ENCODE measurements around the gene KIF1A. TPM values are rescaled to one million over a fixed set of nuclear protein-coding genes. Genes with fewer than 3 reads are reported as not detected.
"Not testable (repeated sequence)": the region's sequence is repeated elsewhere in the genome, so short reads cannot be mapped to it uniquely, and the experiment has no call there.

Gene KIF1A
- total and polyA plus RNA-seq, 10 of the 15 experiments (the other 5 are each of a cell fraction or from before 2014, with no cell fraction given): 0.04 to 0.95 (median 0.06) TPM; not detected in 5

- no peak for TF ChIP-seq ETV6 (conservative IDR thresholded peaks at IDR 0.05 in 1 of 2, IDR thresholded peaks at IDR 0.05 in 1 of 2; ENCODE audit: borderline replicate concordance in 1 of 2, low read depth in 1 of 2)
Observed at GRCh38 chr2:240685771-240686371, 134.1 kb downstream of the KIF1A start (continued).

- CTCF ChIA-PET: interaction anchor here (1.2 kb wide), 1 partner anchor 170 kb away, joined by 4 read pairs; no protein-coding TSS in a partner anchor
- BruUV-seq (replicated peaks); H3K9ac ChIP-seq (ENCODE audit: control insufficient read depth, insufficient read depth, low read length); H3K4me1 ChIP-seq (ENCODE audit: control insufficient read depth, insufficient read depth, low read length); SMC1A ChIA-PET (ENCODE audit: uncharacterized antibody, unreplicated experiment); in situ Hi-C loops (cut with MboI); H2AFZ ChIP-seq (ENCODE audit: control insufficient read depth, low read depth, low read length); H3K4me3 ChIP-seq; H3K79me2 ChIP-seq (ENCODE audit: control insufficient read depth, insufficient read depth, low read length); FAIRE-seq; DNase-seq (ENCODE audit: low read depth, low spot score); H4K20me1 ChIP-seq (ENCODE audit: control insufficient read depth, insufficient read depth); H3K4me2 ChIP-seq (ENCODE audit: control insufficient read depth, insufficient read depth); H3K9me3 ChIP-seq (replicated peaks; ENCODE audit: control insufficient read depth, insufficient read depth, low read length); intact Hi-C loops (cut with micrococcal nuclease; ENCODE audit: unreplicated experiment); H3K27ac ChIP-seq (ENCODE audit: control insufficient read depth, insufficient read depth); ATAC-seq; POLR2A ChIA-PET; H3K36me3 ChIP-seq (ENCODE audit: control insufficient read depth in 2 of 2, insufficient read depth in 2 of 2, low read length in 1 of 2); H3K27me3 ChIP-seq (replicated peaks in 1 of 2; ENCODE audit: control insufficient read depth in 2 of 2, insufficient read depth in 2 of 2, low read length in 1 of 2): not testable (repeated sequence)
- 26% methylated on average over 15 of the region's 15 CpGs for WGBS (ENCODE audit: insufficient coverage, insufficient replicate concordance, low lambda C conversion rate, missing lambda C conversion rate)
- RAD21 ChIA-PET (ENCODE audit: unreplicated experiment): interaction anchor here (1.2 kb wide), 1 partner anchor 118 kb away, joined by 3 read pairs; no protein-coding TSS in a partner anchor
Observed at GRCh38 chr2:240683980-240684728, 135.9 kb downstream of the KIF1A start.

GRCh38 chr2:240683329-240683979 lies 136.6 kb downstream of the KIF1A start:
- H3K27me3 ChIP-seq (replicated peaks in 1 of 2; ENCODE audit: control insufficient read depth in 2 of 2, insufficient read depth in 2 of 2, low read length in 1 of 2); CTCF ChIA-PET; H3K4me3 ChIP-seq; BruUV-seq (replicated peaks); ATAC-seq; H2AFZ ChIP-seq (ENCODE audit: control insufficient read depth, low read depth, low read length); SMC1A ChIA-PET (ENCODE audit: uncharacterized antibody, unreplicated experiment); H3K4me2 ChIP-seq (ENCODE audit: control insufficient read depth, insufficient read depth); H3K36me3 ChIP-seq (ENCODE audit: control insufficient read depth in 2 of 2, insufficient read depth in 2 of 2, low read length in 1 of 2); H3K79me2 ChIP-seq (ENCODE audit: control insufficient read depth, insufficient read depth, low read length); H3K27ac ChIP-seq (ENCODE audit: control insufficient read depth, insufficient read depth); DNase-seq (ENCODE audit: low read depth, low spot score); POLR2A ChIA-PET; H4K20me1 ChIP-seq (ENCODE audit: control insufficient read depth, insufficient read depth); intact Hi-C loops (cut with micrococcal nuclease; ENCODE audit: unreplicated experiment); FAIRE-seq; H3K9ac ChIP-seq (ENCODE audit: control insufficient read depth, insufficient read depth, low read length); H3K9me3 ChIP-seq (replicated peaks; ENCODE audit: control insufficient read depth, insufficient read depth, low read length); H3K4me1 ChIP-seq (ENCODE audit: control insufficient read depth, insufficient read depth, low read length); in situ Hi-C loops (cut with MboI): not testable (repeated sequence)
- RAD21 ChIA-PET (ENCODE audit: unreplicated experiment): interaction anchor here (1.2 kb wide), 1 partner anchor 118 kb away, joined by 3 read pairs; no protein-coding TSS in a partner anchor
- WGBS (ENCODE audit: insufficient coverage, insufficient replicate concordance, low lambda C conversion rate, missing lambda C conversion rate): 34% methylated on average over 2 of the region's 15 CpGs

GRCh38 chr2:240682431-240683224 lies 137.4 kb downstream of the KIF1A start, which contains the start of gene AQP12B:
Gene AQP12B, minus strand, starts transcription at chr2:240682885. Its CDS starts 48 bp downstream, at chr2:240682837.
- H3K79me2 ChIP-seq (ENCODE audit: control insufficient read depth, insufficient read depth, low read length); H3K9me3 ChIP-seq (replicated peaks; ENCODE audit: control insufficient read depth, insufficient read depth, low read length); BruUV-seq (replicated peaks); POLR2A ChIA-PET; FAIRE-seq; DNase-seq (ENCODE audit: low read depth, low spot score); H4K20me1 ChIP-seq (ENCODE audit: control insufficient read depth, insufficient read depth); H3K4me3 ChIP-seq; H3K27me3 ChIP-seq (replicated peaks in 1 of 2; ENCODE audit: control insufficient read depth in 2 of 2, insufficient read depth in 2 of 2, low read length in 1 of 2); H3K27ac ChIP-seq (ENCODE audit: control insufficient read depth, insufficient read depth); SMC1A ChIA-PET (ENCODE audit: uncharacterized antibody, unreplicated experiment); CTCF ChIA-PET; ATAC-seq; H2AFZ ChIP-seq (ENCODE audit: control insufficient read depth, low read depth, low read length); in situ Hi-C loops (cut with MboI); H3K36me3 ChIP-seq (ENCODE audit: control insufficient read depth in 2 of 2, insufficient read depth in 2 of 2, low read length in 1 of 2); H3K9ac ChIP-seq (ENCODE audit: control insufficient read depth, insufficient read depth, low read length); intact Hi-C loops (cut with micrococcal nuclease; ENCODE audit: unreplicated experiment); H3K4me1 ChIP-seq (ENCODE audit: control insufficient read depth, insufficient read depth, low read length); H3K4me2 ChIP-seq (ENCODE audit: control insufficient read depth, insufficient read depth): not testable (repeated sequence)
- WGBS (ENCODE audit: insufficient coverage, insufficient replicate concordance, low lambda C conversion rate, missing lambda C conversion rate): 57% methylated on average over 32 of the region's 37 CpGs
- RAD21 ChIA-PET (ENCODE audit: unreplicated experiment): interaction anchor here (1.2 kb wide), 1 partner anchor 117 kb away, joined by 3 read pairs; no protein-coding TSS in a partner anchor
